ENCODE results near the gene TSKU.

Gene TSKU

GRCh38 chr11:76736266-76736665 is 46.9 kb upstream of the TSKU start:
- no peak for TF ChIP-seq CTCF (conservative IDR thresholded peaks at IDR 0.05; ENCODE audit: low read depth, low read length)
- H3K27me3 ChIP-seq (ENCODE audit: insufficient read depth, low read depth) = no peaks in the 10 kb centered on the region
- H3K4me1 ChIP-seq (ENCODE audit: low read depth, poor library complexity, severe bottlenecking) = no peaks in the 10 kb centered on the region
- no peaks in the 10 kb centered on the region for H4K20me1 ChIP-seq (ENCODE audit: insufficient read depth)
- H3K36me3 ChIP-seq (ENCODE audit: insufficient read depth) = no peaks in the 10 kb centered on the region
- H3K27ac ChIP-seq = no peak overlapping the region
- H3K79me2 ChIP-seq (ENCODE audit: insufficient read depth, low read depth) = no peaks in the 10 kb centered on the region
- H3K4me3 ChIP-seq (IDR thresholded peaks at IDR 0.05; ENCODE audit: insufficient read depth, low read depth, low read length) = no peak overlapping the region
- H3K9ac ChIP-seq = no peak overlapping the region
- H2AFZ ChIP-seq (ENCODE audit: low read depth) = no peak overlapping the region
- H3K4me2 ChIP-seq = no peak overlapping the region

DNA sequence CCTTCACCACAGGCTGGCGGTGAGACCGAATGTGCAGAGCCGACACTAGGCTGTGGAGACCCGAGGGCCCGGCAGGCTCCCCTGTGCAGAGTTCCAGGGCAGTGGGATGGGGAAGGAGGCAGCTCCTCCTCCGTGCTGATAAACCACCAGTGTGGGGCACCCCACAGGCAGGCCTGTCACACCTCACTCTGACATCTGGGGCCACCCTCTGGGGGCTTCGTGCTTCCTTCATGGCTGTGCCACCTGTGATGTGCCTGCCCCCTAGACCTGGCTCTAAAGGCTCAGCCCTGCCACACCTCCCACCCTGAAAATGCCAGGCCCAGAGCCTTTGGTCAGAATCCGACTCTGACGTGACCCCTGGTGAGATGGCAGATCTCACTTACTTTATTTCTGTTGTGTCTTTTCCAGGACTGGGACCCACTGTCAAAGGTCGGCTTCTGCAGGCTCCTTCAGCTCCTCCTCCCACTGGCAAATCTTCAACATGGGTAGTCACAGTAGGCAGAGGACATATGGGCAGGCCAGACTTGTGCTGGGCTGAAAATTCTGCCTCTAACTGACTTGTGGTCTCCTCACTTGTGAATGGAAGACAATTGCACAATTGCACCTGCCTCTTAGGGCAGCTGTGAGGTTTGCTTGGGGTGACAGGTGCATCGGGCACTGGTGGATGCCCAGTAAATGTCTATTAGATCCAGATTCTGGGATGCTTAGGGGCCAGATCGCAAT is 46.2 kb upstream of the TSKU start:
- Histone ChIP-seq H4K20me1 (ENCODE audit: insufficient read depth) (no peaks in the 10 kb centered on the region), H3K9ac (no peak overlapping the region), H3K79me2 (ENCODE audit: insufficient read depth, low read depth) (no peaks in the 10 kb centered on the region), H3K4me1 (ENCODE audit: low read depth, poor library complexity, severe bottlenecking) (no peaks in the 10 kb centered on the region), H3K4me2 (no peak overlapping the region), H3K27ac (no peak overlapping the region), H3K27me3 (ENCODE audit: insufficient read depth, low read depth) (no peaks in the 10 kb centered on the region), H3K4me3 (IDR thresholded peaks at IDR 0.05; ENCODE audit: insufficient read depth, low read depth, low read length) (no peak overlapping the region), H2AFZ (ENCODE audit: low read depth) (no peak overlapping the region), H3K36me3 (ENCODE audit: insufficient read depth) (no peaks in the 10 kb centered on the region)
- TF ChIP-seq CTCF (conservative IDR thresholded peaks at IDR 0.05; ENCODE audit: low read depth, low read length) = no peak

DNA sequence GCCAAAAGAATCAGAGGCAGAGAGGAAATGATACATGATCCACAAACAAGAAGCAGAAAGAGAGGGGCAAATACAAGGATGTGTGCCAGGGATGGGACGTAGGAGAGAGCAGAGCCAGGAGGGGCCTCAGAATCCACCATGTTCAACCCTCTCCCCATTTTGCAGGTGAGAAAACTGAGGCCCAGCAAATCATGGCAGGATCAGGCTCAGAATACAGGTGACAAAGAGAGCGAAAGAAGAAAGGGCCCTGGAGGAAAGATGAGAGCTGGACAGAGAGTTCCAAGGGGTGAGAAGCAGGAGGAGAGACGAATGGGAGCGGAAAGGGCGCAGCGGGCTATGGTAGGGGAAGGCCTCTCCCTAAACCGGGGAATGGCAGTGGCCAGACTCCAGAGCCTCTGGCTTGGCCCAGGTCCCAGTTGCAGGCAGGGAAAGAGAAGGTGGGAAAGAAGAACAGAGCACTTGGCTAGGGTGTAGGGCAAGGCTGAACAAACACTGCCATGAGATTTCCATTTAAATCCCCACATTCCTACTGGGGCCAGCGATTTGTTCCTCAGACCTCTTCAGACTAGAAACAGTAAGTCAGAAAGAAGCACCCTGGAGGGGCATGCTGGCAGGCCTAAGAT is 44.4 kb upstream of the TSKU start:
- H2AFZ ChIP-seq (ENCODE audit: low read depth) = no peak overlapping the region
- H3K4me1 ChIP-seq (ENCODE audit: low read depth, poor library complexity, severe bottlenecking) = no peaks in the 10 kb centered on the region
- H3K27ac ChIP-seq = no peak overlapping the region
- no peak for TF ChIP-seq CTCF (conservative IDR thresholded peaks at IDR 0.05; ENCODE audit: low read depth, low read length)
- no peaks in the 10 kb centered on the region for H4K20me1 ChIP-seq (ENCODE audit: insufficient read depth)
- no peaks in the 10 kb centered on the region for H3K36me3 ChIP-seq (ENCODE audit: insufficient read depth)
- H3K27me3 ChIP-seq (ENCODE audit: insufficient read depth, low read depth) = no peaks in the 10 kb centered on the region
- H3K4me3 ChIP-seq (IDR thresholded peaks at IDR 0.05; ENCODE audit: insufficient read depth, low read depth, low read length) = no peak overlapping the region
- no peak overlapping the region for H3K9ac ChIP-seq
- H3K79me2 ChIP-seq (ENCODE audit: insufficient read depth, low read depth) = no peaks in the 10 kb centered on the region
- H3K4me2 ChIP-seq = no peak overlapping the region

GRCh38 chr11:76739798-76740197 is 43.4 kb upstream of the TSKU start:
- Histone ChIP-seq H3K79me2 (ENCODE audit: insufficient read depth, low read depth) (no peaks in the 10 kb centered on the region), H3K4me3 (IDR thresholded peaks at IDR 0.05; ENCODE audit: insufficient read depth, low read depth, low read length) (no peak overlapping the region), H3K4me1 (ENCODE audit: low read depth, poor library complexity, severe bottlenecking) (no peaks in the 10 kb centered on the region), H3K27ac (no peak overlapping the region), H3K4me2 (no peak overlapping the region), H3K36me3 (ENCODE audit: insufficient read depth) (no peaks in the 10 kb centered on the region), H3K9ac (no peak overlapping the region), H3K27me3 (ENCODE audit: insufficient read depth, low read depth) (no peaks in the 10 kb centered on the region), H4K20me1 (ENCODE audit: insufficient read depth) (no peaks in the 10 kb centered on the region), H2AFZ (ENCODE audit: low read depth) (no peak overlapping the region)
- no peak for TF ChIP-seq CTCF (conservative IDR thresholded peaks at IDR 0.05; ENCODE audit: low read depth, low read length)

Measured in KMS-11 (cell line).